ENCODE data around the gene AP2A1. TPM values are rescaled to one million over a fixed set of nuclear protein-coding genes. Genes with fewer than 3 reads are reported as not detected.

AP2A1 gene
- 54.0 TPM for total RNA-seq

- no peak for ATAC-seq
Measured at GRCh38 chr19:49766930-49767299, at the start of gene AP2A1. Gene AP2A1 (plus strand): TSS chr19:49767001. CDS start chr19:49767134, 133 bp downstream.

GRCh38 chr19:49718511-49718910 lies 48.3 kb upstream of the AP2A1 start:
- no peak for ATAC-seq

GRCh38 chr19:49718991-49719390 lies 47.8 kb upstream of the AP2A1 start:
- no peak for ATAC-seq

GRCh38 chr19:49719420-49719819 lies 47.4 kb upstream of the AP2A1 start:
- ATAC-seq, result peak; percentile 51

- ATAC-seq, result no peak
Measured at GRCh38 chr19:49727217-49728030, 39.4 kb upstream of the AP2A1 start.

GRCh38 chr19:49730166-49730565 lies 36.6 kb upstream of the AP2A1 start:
- no peak for ATAC-seq

GRCh38 chr19:49738268-49738667 lies 28.5 kb upstream of the AP2A1 start:
- no peak for ATAC-seq

- ATAC-seq, result no peak
Measured at GRCh38 chr19:49739098-49739497, 27.7 kb upstream of the AP2A1 start.

GRCh38 chr19:49739933-49740332 lies 26.9 kb upstream of the AP2A1 start:
- ATAC-seq, result peak; percentile 70

GRCh38 chr19:49741210-49741844 lies 25.5 kb upstream of the AP2A1 start:
- ATAC-seq, result no peak

GRCh38 chr19:49744946-49745381 lies 21.8 kb upstream of the AP2A1 start:
- ATAC-seq, result no peak

- peak; percentile 23 for ATAC-seq
Measured at GRCh38 chr19:49746206-49746958, 20.4 kb upstream of the AP2A1 start.

GRCh38 chr19:49749055-49749716 lies 17.6 kb upstream of the AP2A1 start:
- ATAC-seq, result peak; percentile 29

GRCh38 chr19:49749771-49750170 lies 17.0 kb upstream of the AP2A1 start:
- no peak for ATAC-seq

- peak; percentile 62 for ATAC-seq
Measured at GRCh38 chr19:49752701-49753100, 14.1 kb upstream of the AP2A1 start.

- no peak for ATAC-seq
Measured at GRCh38 chr19:49755956-49756355, 10.8 kb upstream of the AP2A1 start.

- ATAC-seq, result no peak
Measured at GRCh38 chr19:49758292-49758691, 8.5 kb upstream of the AP2A1 start.

GRCh38 chr19:49761249-49761624 lies 5.6 kb upstream of the AP2A1 start:
- ATAC-seq, result no peak

GRCh38 chr19:49761625-49762311 lies 5.0 kb upstream of the AP2A1 start:
- no peak for ATAC-seq

- ATAC-seq, result no peak
Measured at GRCh38 chr19:49763230-49763629, 3.6 kb upstream of the AP2A1 start, which contains the start of gene TSKS. Gene TSKS (minus strand): TSS chr19:49763306. CDS start chr19:49763247, 59 bp downstream.

GRCh38 chr19:49764341-49764740 lies 2.5 kb upstream of the AP2A1 start:
- ATAC-seq, result no peak
